Stimulated activated CD4-positive, alpha-beta T cell treated with anti-CD3 and anti-CD28 coated beads, Interleukin-15, amount 100 ng/mL, for 1 hour (primary cell): Measurements from ENCODE around the gene NDUFS2.
A peak's percentile ranks its signal among the peaks of the same experiment; 100 is the strongest.

Source experiments
- DNase-seq, 2 donors: peaks; one replicate each; pipeline ENCODE4 v3.0.0-alpha.2; 2020; ENCODE audit warnings: low read depth in 1 of 2, low spot score in 1 of 2

NDUFS2 gene

GRCh38 chr1:161172349-161172748 lies 29.8 kb upstream of the NDUFS2 start:
- DNase-seq, result no peak

- DNase-seq, result no peak
Measured at GRCh38 chr1:161172776-161173376, 29.3 kb upstream of the NDUFS2 start.

GRCh38 chr1:161173711-161174110 lies 28.5 kb upstream of the NDUFS2 start:
- DNase-seq, result no peak

- DNase-seq, result no peak
Measured at GRCh38 chr1:161174911-161175310, 27.3 kb upstream of the NDUFS2 start.

GRCh38 chr1:161175771-161176453 lies 26.3 kb upstream of the NDUFS2 start:
- DNase-seq, result no peak

- no peak for DNase-seq
Measured at GRCh38 chr1:161176468-161177111, 25.6 kb upstream of the NDUFS2 start.

- peak; percentile 92 to 98 for DNase-seq
Measured at GRCh38 chr1:161177112-161177935, 24.8 kb upstream of the NDUFS2 start, which contains the start of gene B4GALT3. B4GALT3 (minus strand) TSS chr1:161177507; CDS start chr1:161176060, 1,447 bp downstream.

- DNase-seq, result no peak
Measured at GRCh38 chr1:161177936-161178244, 24.3 kb upstream of the NDUFS2 start.

- no peak for DNase-seq
Measured at GRCh38 chr1:161179698-161180097, 22.5 kb upstream of the NDUFS2 start.

GRCh38 chr1:161180639-161181038 lies 21.5 kb upstream of the NDUFS2 start:
- DNase-seq, result no peak

GRCh38 chr1:161182214-161182613 lies 20.0 kb upstream of the NDUFS2 start:
- peak; percentile 31 to 36 for DNase-seq

GRCh38 chr1:161185282-161185682 lies 16.9 kb upstream of the NDUFS2 start:
- peak in 1 of 2 donors; percentile 52 for DNase-seq

- DNase-seq, result no peak
Measured at GRCh38 chr1:161185732-161186311, 16.3 kb upstream of the NDUFS2 start.

- no peak for DNase-seq
Measured at GRCh38 chr1:161187311-161187710, 14.9 kb upstream of the NDUFS2 start.

GRCh38 chr1:161188381-161188780 lies 13.8 kb upstream of the NDUFS2 start:
- no peak for DNase-seq

- no peak for DNase-seq
Measured at GRCh38 chr1:161189036-161189435, 13.1 kb upstream of the NDUFS2 start.

GRCh38 chr1:161190962-161191521 lies 11.1 kb upstream of the NDUFS2 start:
- DNase-seq, result no peak

GRCh38 chr1:161191971-161192370 lies 10.2 kb upstream of the NDUFS2 start:
- no peak for DNase-seq

- DNase-seq, result peak; percentile 28 to 46
Measured at GRCh38 chr1:161192476-161193465, 9.4 kb upstream of the NDUFS2 start.
